SH-SY5Y (cell line): Measurements from ENCODE around the gene CFAP20.

Experiments used
- GATA2 ChIP-seq: IDR thresholded peaks from 2 replicates; pipeline ENCODE4 v1.6.1; 2011; ENCODE audit warnings: mild to moderate bottlenecking, low read depth, low read length
- GATA3 ChIP-seq: IDR thresholded peaks from 2 replicates; pipeline ENCODE4 v1.6.1; 2011; ENCODE audit warnings: low read depth, mild to moderate bottlenecking, low read length, moderate library complexity

DNA sequence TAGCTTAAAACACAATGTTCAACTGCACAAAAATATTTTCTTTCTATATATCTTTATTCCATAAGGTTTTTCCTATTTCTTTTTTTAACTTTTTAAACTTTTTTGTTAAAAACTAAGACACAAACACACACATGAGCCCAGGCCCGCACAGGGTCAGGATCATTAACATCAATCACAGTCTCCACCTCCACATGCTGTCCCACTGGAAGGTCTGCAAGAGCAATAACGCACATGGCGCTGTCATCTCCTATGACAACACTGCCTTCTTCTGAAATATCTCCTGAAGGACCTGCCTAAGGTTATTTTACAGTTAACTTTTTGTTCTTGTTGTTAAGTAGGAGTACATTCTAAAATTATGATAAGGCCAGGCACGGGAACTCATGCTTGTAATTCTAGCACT, 4.1 kb downstream of the CFAP20 start:
- TF ChIP-seq GATA2: no peak
- TF ChIP-seq GATA3: no peak
